Suprapubic skin (tissue), 3 donors: ENCODE measurements around the gene GREB1L.

Experiments used
- CTCF ChIP-seq, 2 donors: fragments of 200-600 bp in 1 of 2; fragments of 450-650 bp in 1 of 2; sonication (generic) in 1 of 2; IDR thresholded peaks; one replicate each; pipeline ENCODE4 v1.5.1; 2016 to 2019; ENCODE audit warnings: antibody characterized with exemption in 2 of 2, mild to moderate bottlenecking in 1 of 2, moderate library complexity in 1 of 2
- POLR2A ChIP-seq, 2 donors: fragments of 450-650 bp; IDR thresholded peaks; one replicate each; pipeline ENCODE4 v1.6.1; 2017; ENCODE audit warnings: antibody characterized with exemption in 2 of 2, mild to moderate bottlenecking in 2 of 2, moderate library complexity in 2 of 2

GRCh38 chr18:21406116-21406515 lies 164.1 kb downstream of the GREB1L start:
- TF ChIP-seq CTCF (IDR thresholded peaks at IDR 0.05), result no peak
- TF ChIP-seq POLR2A (IDR thresholded peaks at IDR 0.05), result no peak
